SKM-1 (cell line): ENCODE results near the gene NT5DC1.

Source experiments
- DNase-seq: peaks from one replicate; lab custom pipeline; 2025; ENCODE audit not compliant: unreplicated experiment; lab: John Stamatoyannopoulos, UW

The NT5DC1 gene

GRCh38 chr6:116133453-116133852 lies 32.8 kb downstream of the NT5DC1 start:
- DNase-seq, result no peak

- no peak for DNase-seq
Observed at GRCh38 chr6:116136373-116136772, 35.7 kb downstream of the NT5DC1 start.

- no peak for DNase-seq
Observed at GRCh38 chr6:116136933-116137340, 36.3 kb downstream of the NT5DC1 start.

- no peak for DNase-seq
Observed at GRCh38 chr6:116139917-116140316, 39.3 kb downstream of the NT5DC1 start.

GRCh38 chr6:116144605-116145004 lies 44.0 kb downstream of the NT5DC1 start:
- DNase-seq, result no peak

- no peak for DNase-seq
Observed at GRCh38 chr6:116145803-116146675, 45.4 kb downstream of the NT5DC1 start.

- DNase-seq, result no peak
Observed at GRCh38 chr6:116152620-116153019, 52.0 kb downstream of the NT5DC1 start.

GRCh38 chr6:116154887-116155286 lies 54.2 kb downstream of the NT5DC1 start:
- no peak for DNase-seq

GRCh38 chr6:116156405-116157326 lies 56.0 kb downstream of the NT5DC1 start:
- no peak for DNase-seq

GRCh38 chr6:116157391-116157790 lies 56.7 kb downstream of the NT5DC1 start:
- DNase-seq, result no peak

- no peak for DNase-seq
Observed at GRCh38 chr6:116158641-116159040, 58.0 kb downstream of the NT5DC1 start.

GRCh38 chr6:116159782-116160524 lies 59.3 kb downstream of the NT5DC1 start:
- no peak for DNase-seq

- no peak for DNase-seq
Observed at GRCh38 chr6:116165596-116165995, 64.9 kb downstream of the NT5DC1 start.

GRCh38 chr6:116166369-116166768 lies 65.7 kb downstream of the NT5DC1 start:
- no peak for DNase-seq

GRCh38 chr6:116168148-116168547 lies 67.5 kb downstream of the NT5DC1 start:
- no peak for DNase-seq

GRCh38 chr6:116169880-116170279 lies 69.2 kb downstream of the NT5DC1 start:
- no peak for DNase-seq

GRCh38 chr6:116170358-116171057 lies 69.9 kb downstream of the NT5DC1 start:
- no peak for DNase-seq

GRCh38 chr6:116173928-116174327 lies 73.3 kb downstream of the NT5DC1 start:
- DNase-seq, result no peak

GRCh38 chr6:116175344-116175743 lies 74.7 kb downstream of the NT5DC1 start:
- no peak for DNase-seq

GRCh38 chr6:116176596-116176995 lies 75.9 kb downstream of the NT5DC1 start:
- no peak for DNase-seq

- DNase-seq, result no peak
Observed at GRCh38 chr6:116180375-116180774, 79.7 kb downstream of the NT5DC1 start.
